ENCODE data around the gene ACVR1B. TPM values are rescaled to one million over a fixed set of nuclear protein-coding genes. Genes with fewer than 3 reads are reported as not detected.

Gene ACVR1B
- total and polyA plus RNA-seq, 2 of the 8 experiments (the other 6 are each of a cell fraction or from before 2014, with no cell fraction given), result 16.0 to 19.2 TPM

GRCh38 chr12:51972422-51972812 lies 20.9 kb downstream of the ACVR1B start:
- H4K8ac ChIP-seq (ENCODE audit: extremely low read depth, insufficient read depth, low read length), result no peak overlapping the region
- H2BK15ac ChIP-seq (ENCODE audit: low read length), result no peak overlapping the region
- no peak for DNase-seq (ENCODE audit: low read depth in 1 of 2, low spot score in 2 of 2)
- FAIRE-seq, result no peak
- no peak overlapping the region for H3K23ac ChIP-seq (ENCODE audit: insufficient read length)
- no peak overlapping the region for H2BK12ac ChIP-seq (ENCODE audit: low read depth, low read length)
- H4K5ac ChIP-seq (ENCODE audit: insufficient read length, low read depth, low read length), result no peak overlapping the region
- H2AK5ac ChIP-seq (ENCODE audit: low read depth, low read length), result no peak overlapping the region
- H2AFZ ChIP-seq (ENCODE audit: low read length), result no peak overlapping the region
- no peaks in the 10 kb centered on the region for H3K9me3 ChIP-seq (ENCODE audit: insufficient read depth in 2 of 2, low read depth in 1 of 2, low read length in 1 of 2)
- no peak overlapping the region for H2BK5ac ChIP-seq (ENCODE audit: low read depth, low read length)
- no peak overlapping the region for H3K9ac ChIP-seq (replicated peaks in 1 of 4; ENCODE audit: extremely low read depth in 1 of 4, low read depth in 3 of 4, low read length in 3 of 4)
- peaks cover 3 to 10% (median 6%) of the 10 kb centered on the region in 4 experiments; a peak in 5 of 7 replicates for H3K4me1 ChIP-seq (replicated peaks in 1 of 4; ENCODE audit: control insufficient read depth in 3 of 4, insufficient read depth in 4 of 4, low read length in 3 of 4)
- POLR2A ChIA-PET (ENCODE audit: partially characterized antibody), result no interaction called here
- no peak overlapping the region for H2BK20ac ChIP-seq (ENCODE audit: low read length)
- no peaks in the 10 kb centered on the region for H3K27me3 ChIP-seq (replicated peaks in 1 of 4; ENCODE audit: control insufficient read depth in 3 of 4, extremely low read depth in 1 of 4, insufficient read depth in 3 of 4, low read length in 3 of 4)
- CTCF ChIA-PET (ENCODE audit: partially characterized antibody), result interaction anchor here (0.9 to 4.9 kb wide), 11 partner anchors 9 to 139 kb away, joined by 3 to 55 read pairs (median 7); no protein-coding TSS in a partner anchor
- no peak overlapping the region for H3K4me2 ChIP-seq (ENCODE audit: insufficient read depth in 1 of 2, low read depth in 2 of 2, low read length in 2 of 2)
- H3K27ac ChIP-seq (ENCODE audit: low read depth, low read length), result no peak overlapping the region
- H3K18ac ChIP-seq (ENCODE audit: extremely low read depth, low read length), result no peak overlapping the region
- peaks cover 2 to 12% (median 9%) of the 10 kb centered on the region in 4 experiments; a peak in 6 of 8 replicates for H3K36me3 ChIP-seq (ENCODE audit: control insufficient read depth in 2 of 4, insufficient read depth in 4 of 4, low read length in 3 of 4)
- peaks cover 6% of the 10 kb centered on the region; the same call in 1 of the 2 replicates for H3K79me1 ChIP-seq (ENCODE audit: low read depth, low read length)
- H4K91ac ChIP-seq (replicated peaks; ENCODE audit: insufficient read length, low read length), result no peak overlapping the region
- H3K14ac ChIP-seq (ENCODE audit: insufficient read length), result no peak overlapping the region
- H2BK120ac ChIP-seq (replicated peaks; ENCODE audit: low read depth, low read length), result no peak overlapping the region
- no peaks in the 10 kb centered on the region for H3K23me2 ChIP-seq (ENCODE audit: low read depth, low read length)
- no peak overlapping the region for H3K56ac ChIP-seq (replicated peaks; ENCODE audit: insufficient read length, low read depth, low read length)
- WGBS, 2 experiments (ENCODE audit: extremely low coverage in 1 of 2, insufficient coverage in 1 of 2, insufficient read length in 1 of 2, insufficient replicate concordance in 2 of 2, low coverage in 1 of 2, low lambda C conversion rate in 2 of 2, missing lambda C conversion rate in 1 of 2), result 90% methylated on average over 5 of the region's 5 CpGs; no CpG with 5 or more reads in 1 of the 2 experiments
- no peak overlapping the region for H3K4me3 ChIP-seq (ENCODE audit: extremely low read depth in 1 of 4, insufficient read depth in 2 of 4, low read depth in 3 of 4, low read length in 4 of 4)
- peaks cover 0 to 14% of the 10 kb centered on the region in 2 experiments; a peak in 1 of 4 replicates for H3K79me2 ChIP-seq (ENCODE audit: control insufficient read depth in 1 of 2, insufficient read depth in 2 of 2, low read length in 2 of 2)
- peaks cover 9 to 20% of the 10 kb centered on the region in 2 experiments for H4K20me1 ChIP-seq (replicated peaks in 1 of 2; ENCODE audit: control insufficient read depth in 1 of 2, insufficient read depth in 2 of 2, low read length in 2 of 2)
- H3K4ac ChIP-seq (replicated peaks; ENCODE audit: insufficient read length, low read depth, low read length), result no peak overlapping the region
- no peak for TF ChIP-seq BRCA1 (IDR thresholded peaks at IDR 0.05; ENCODE audit: low read depth, low read length)
- TF ChIP-seq, protein P1, sequence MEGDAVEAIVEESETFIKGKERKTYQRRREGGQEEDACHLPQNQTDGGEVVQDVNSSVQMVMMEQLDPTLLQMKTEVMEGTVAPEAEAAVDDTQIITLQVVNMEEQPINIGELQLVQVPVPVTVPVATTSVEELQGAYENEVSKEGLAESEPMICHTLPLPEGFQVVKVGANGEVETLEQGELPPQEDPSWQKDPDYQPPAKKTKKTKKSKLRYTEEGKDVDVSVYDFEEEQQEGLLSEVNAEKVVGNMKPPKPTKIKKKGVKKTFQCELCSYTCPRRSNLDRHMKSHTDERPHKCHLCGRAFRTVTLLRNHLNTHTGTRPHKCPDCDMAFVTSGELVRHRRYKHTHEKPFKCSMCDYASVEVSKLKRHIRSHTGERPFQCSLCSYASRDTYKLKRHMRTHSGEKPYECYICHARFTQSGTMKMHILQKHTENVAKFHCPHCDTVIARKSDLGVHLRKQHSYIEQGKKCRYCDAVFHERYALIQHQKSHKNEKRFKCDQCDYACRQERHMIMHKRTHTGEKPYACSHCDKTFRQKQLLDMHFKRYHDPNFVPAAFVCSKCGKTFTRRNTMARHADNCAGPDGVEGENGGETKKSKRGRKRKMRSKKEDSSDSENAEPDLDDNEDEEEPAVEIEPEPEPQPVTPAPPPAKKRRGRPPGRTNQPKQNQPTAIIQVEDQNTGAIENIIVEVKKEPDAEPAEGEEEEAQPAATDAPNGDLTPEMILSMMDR (IDR thresholded peaks at IDR 0.05; ENCODE audit: control extremely low read depth in 1 of 3, insufficient read depth in 1 of 3, low read depth in 1 of 3, low read length in 3 of 3), result no peak
- no peak for TF ChIP-seq MAFK (IDR thresholded peaks at IDR 0.05; ENCODE audit: low read depth, low read length)
- TF ChIP-seq TCF12 (IDR thresholded peaks at IDR 0.05; ENCODE audit: low read depth, low read length), result no peak
- no peak for TF ChIP-seq MAX (IDR thresholded peaks at IDR 0.05)
- TF ChIP-seq E2F6 (IDR thresholded peaks at IDR 0.05), result no peak
- TF ChIP-seq CHD2 (IDR thresholded peaks at IDR 0.05; ENCODE audit: low read length), result no peak
- TF ChIP-seq CBX5 (IDR thresholded peaks at IDR 0.05; ENCODE audit: low read depth, low read length), result no peak
- TF ChIP-seq CTBP2 (IDR thresholded peaks at IDR 0.05; ENCODE audit: borderline replicate concordance, insufficient read depth, insufficient read length, low read length), result no peak
- TF ChIP-seq JUN (IDR thresholded peaks at IDR 0.05; ENCODE audit: low read depth, low read length), result no peak
- TF ChIP-seq POLR2AphosphoS5 (IDR thresholded peaks at IDR 0.05; ENCODE audit: low read depth, low read length), result no peak
